Liver (tissue), 9 donors: Measurements from ENCODE around the gene ASB7. TPM values are rescaled to one million over a fixed set of nuclear protein-coding genes. Genes with fewer than 3 reads are reported as not detected.
A peak's percentile ranks its signal among the peaks of the same experiment; 100 is the strongest.

Experiments used
- DNase-seq: peaks from one replicate; pipeline ENCODE4 v3.0.0-alpha.2; 2017; ENCODE audit warnings: low spot score
- H3K27ac ChIP-seq, 2 donors: one replicate each; pipeline ENCODE4 v1.7.0; 2013; ENCODE audit warnings: inconsistent platforms in 2 of 2, low read length in 2 of 2, control low read depth in 1 of 2, low read depth in 1 of 2, mild to moderate bottlenecking in 1 of 2
- H3K27me3 ChIP-seq, 4 donors: one replicate each; pipeline versions ENCODE4 v1.6.1 to v1.7.0; 2013; ENCODE audit warnings: low read length in 3 of 4, inconsistent platforms in 1 of 4, mild to moderate bottlenecking in 1 of 4, moderate library complexity in 1 of 4; ENCODE audit not compliant: control insufficient read depth in 4 of 4, insufficient read depth in 4 of 4
- H3K36me3 ChIP-seq, 4 donors: one replicate each; pipeline versions ENCODE4 v1.6.1 to v1.7.0; 2013; ENCODE audit warnings: low read length in 3 of 4, mild to moderate bottlenecking in 3 of 4, low read depth in 1 of 4, moderate library complexity in 1 of 4; ENCODE audit not compliant: control insufficient read depth in 4 of 4, insufficient read depth in 3 of 4
- H3K4me1 ChIP-seq, 4 donors: one replicate each; pipeline versions ENCODE4 v1.6.1 to v1.7.0; 2013; ENCODE audit warnings: low read length in 3 of 4, mild to moderate bottlenecking in 3 of 4, moderate library complexity in 1 of 4; ENCODE audit not compliant: control insufficient read depth in 4 of 4, insufficient read depth in 4 of 4
- H3K4me3 ChIP-seq, 3 donors: one replicate each; pipeline versions ENCODE4 v1.6.1 to v1.7.0; 2013; ENCODE audit warnings: low read length in 3 of 3, control low read depth in 1 of 3, low read depth in 1 of 3, mild to moderate bottlenecking in 1 of 3
- H3K9ac ChIP-seq, 2 donors: one replicate each; pipeline ENCODE4 v1.7.0; 2013; ENCODE audit warnings: low read length in 2 of 2, mild to moderate bottlenecking in 2 of 2, moderate library complexity in 2 of 2, control low read depth in 1 of 2, low read depth in 1 of 2
- H3K9me3 ChIP-seq, 4 donors: one replicate each; pipeline versions ENCODE4 v1.6.1 to v1.7.0; 2013; ENCODE audit warnings: low read length in 3 of 4; ENCODE audit not compliant: control insufficient read depth in 4 of 4
- ATF3 ChIP-seq: IDR thresholded peaks from 2 replicates; pipeline ENCODE4 v1.6.1; 2016; ENCODE audit warnings: antibody characterized with exemption
- CTCF ChIP-seq: fragments of 150-350 bp; IDR thresholded peaks from 2 replicates; pipeline ENCODE4 v1.5.1; 2017; ENCODE audit warnings: improper control_type of control experiment, low read depth, low read length; ENCODE audit not compliant: missing input control
- EGR1 ChIP-seq, 2 donors: IDR thresholded peaks; 2 replicates each; pipeline ENCODE4 v1.6.1; 2016 to 2018; ENCODE audit warnings: antibody characterized with exemption in 2 of 2, low read depth in 2 of 2
- FOXA1 ChIP-seq: IDR thresholded peaks from 2 replicates; pipeline ENCODE4 v1.6.1; 2016; ENCODE audit warnings: antibody characterized with exemption
- FOXA2 ChIP-seq: IDR thresholded peaks from 2 replicates; pipeline ENCODE4 v1.6.1; 2016; ENCODE audit warnings: antibody characterized with exemption
- GABPA ChIP-seq, 2 donors: IDR thresholded peaks in 1 of 2; conservative IDR thresholded peaks in 1 of 2; 2 replicates each; pipeline ENCODE4 v1.6.1; 2016; ENCODE audit warnings: antibody characterized with exemption in 2 of 2, mild to moderate bottlenecking in 1 of 2, moderate library complexity in 1 of 2
- HNF4A ChIP-seq, 2 donors: conservative IDR thresholded peaks; 2 replicates each; pipeline ENCODE4 v1.6.1; 2016; ENCODE audit warnings: antibody characterized with exemption in 2 of 2, mild to moderate bottlenecking in 2 of 2
- HNF4G ChIP-seq: IDR thresholded peaks from 2 replicates; pipeline ENCODE4 v1.6.1; 2016; ENCODE audit warnings: antibody characterized with exemption
- JUND ChIP-seq, 2 donors: IDR thresholded peaks; 2 replicates each; pipeline ENCODE4 v1.6.1; 2016; ENCODE audit warnings: antibody characterized with exemption in 2 of 2
- MAX ChIP-seq: IDR thresholded peaks from 2 replicates; pipeline ENCODE4 v1.6.1; 2016; ENCODE audit warnings: antibody characterized with exemption
- NR2F2 ChIP-seq: IDR thresholded peaks from 2 replicates; pipeline ENCODE4 v1.6.1; 2016; ENCODE audit warnings: antibody characterized with exemption
- RAD21 ChIP-seq, 2 donors: IDR thresholded peaks; 2 replicates each; pipeline ENCODE4 v1.6.1; 2016; ENCODE audit warnings: antibody characterized with exemption in 2 of 2, mild to moderate bottlenecking in 2 of 2
- REST ChIP-seq: IDR thresholded peaks from 2 replicates; pipeline ENCODE4 v1.6.1; 2016; ENCODE audit warnings: antibody characterized with exemption, mild to moderate bottlenecking
- RXRA ChIP-seq, 2 donors: IDR thresholded peaks; 2 replicates each; pipeline ENCODE4 v1.6.1; 2017 to 2018; ENCODE audit warnings: antibody characterized with exemption in 2 of 2, mild to moderate bottlenecking in 1 of 2
- SP1 ChIP-seq: IDR thresholded peaks from 2 replicates; pipeline ENCODE4 v1.6.1; 2018; ENCODE audit warnings: antibody characterized with exemption, mild to moderate bottlenecking
- TAF1 ChIP-seq: conservative IDR thresholded peaks from 2 replicates; pipeline ENCODE4 v1.6.1; 2016; ENCODE audit warnings: antibody characterized with exemption, mild to moderate bottlenecking
- YY1 ChIP-seq: IDR thresholded peaks from 2 replicates; pipeline ENCODE4 v1.6.1; 2016; ENCODE audit warnings: antibody characterized with exemption, mild to moderate bottlenecking
- ZBTB33 ChIP-seq: IDR thresholded peaks from 2 replicates; pipeline ENCODE4 v1.6.1; 2016; ENCODE audit warnings: antibody characterized with exemption
- WGBS: extraction: QIAGEN DNeasy Blood & Tissue Kit; methylation state at CpG from one replicate; pipeline ENCODE4 v1.1.7; 2013; 5-methylcytosine and 5-hydroxymethylcytosine counted together
- polyA plus RNA-seq, 2 donors: library from polyadenylated mRNA; stranded (reverse) in 1 of 2; unstranded in 1 of 2; fragments of 200-250 nt in 1 of 2; fragments of >200 nt in 1 of 2; fragmentation: Nextera tagmentation in 1 of 2; extraction: Ambion mirVana in 1 of 2; gene quantifications; one replicate each; pipeline versions ENCODE4 v1.2.1 to v1.2.3, GENCODE V29; 2013 to 2015
- total RNA-seq, 2 donors: library from RNA; depleted of rRNA; stranded (reverse); fragments of >200 nt; gene quantifications; one replicate each; pipeline ENCODE4 v1.2.3, GENCODE V29; 2014
- donor health status: healthy.
- donor health status: healthy.
- donor health status: healthy.
- donor health status: healthy.
- donor health status: healthy.

The ASB7 gene
- total RNA-seq, result 10 to 100 TPM in 1 of 2 donors, 1 to 10 TPM in 1; 9.1 to 12.6 TPM
- 1 to 10 TPM; 3.7 to 3.8 TPM for polyA plus RNA-seq

- Histone ChIP-seq H3K36me3 (peaks cover 0 to 4% (median 2%) of the 10 kb centered on the region in 4 donors), H3K27me3 (no peaks in the 10 kb centered on the region), H3K9me3 (no peaks in the 10 kb centered on the region), H3K4me1 (peaks cover 2 to 29% (median 25%) of the 10 kb centered on the region in 4 donors), H3K9ac (peak within 1 kb of the TSS; percentile 70 to 88), H3K4me3 (peak within 1 kb of the TSS; percentile 82 to 99 (median 95)), H3K27ac (peak within 1 kb of the TSS; percentile 77 to 90)
- TF ChIP-seq TAF1 (peak; percentile 4), ZBTB33 (peak; percentile 95), ATF3 (peak; percentile 8), CTCF (no peak), HNF4G (peak; percentile 34), NR2F2 (no peak), RXRA (IDR thresholded peaks at IDR 0.05) (peak; percentile 50 to 72), RAD21 (IDR thresholded peaks at IDR 0.05) (no peak), EGR1 (IDR thresholded peaks at IDR 0.05; ENCODE audit: low read depth in 2 of 2) (peak; percentile 61 to 76), FOXA1 (peak; percentile 48), MAX (peak; percentile 94), GABPA (IDR thresholded peaks at IDR 0.05 in 1 of 2, conservative IDR thresholded peaks at IDR 0.05 in 1 of 2) (peak in 1 of 2 donors; percentile 82), FOXA2 (no peak), JUND (IDR thresholded peaks at IDR 0.05) (peak; percentile 31 to 32), HNF4A (conservative IDR thresholded peaks at IDR 0.05) (peak; percentile 54 to 73), YY1 (peak; percentile 98), SP1 (peak; percentile 93), REST (peak; percentile 39)
- DNase-seq, result peak; percentile 99
- under 1% methylated on average over 51 of the region's 51 CpGs for WGBS
Measured at GRCh38 chr15:100602064-100602822, at the start of gene ASB7, which contains the start of gene LINS1. Gene ASB7, plus strand, starts transcription at chr15:100602589. Its CDS starts 9,628 bp downstream, at chr15:100612217. Gene LINS1, minus strand, starts transcription at chr15:100602184. Its CDS starts 21,342 bp downstream, at chr15:100580842.
